Upper lobe of left lung (tissue), 6 donors: ENCODE results near the gene CSNK1G1. TPM values are rescaled to one million over a fixed set of nuclear protein-coding genes. Genes with fewer than 3 reads are reported as not detected.
A peak's percentile ranks its signal among the peaks of the same experiment; 100 is the strongest.
"Not testable (repeated sequence)": the region's sequence is repeated elsewhere in the genome, so short reads cannot be mapped to it uniquely, and the experiment has no call there.

Source experiments
- ATAC-seq, 2 donors: fragments of 200-7000 bp; cut with Tn5 transposase; one replicate each; pipeline ENCODE4 v1.9.1; 2022; ENCODE audit warnings: mild to moderate bottlenecking in 2 of 2, moderate library complexity in 2 of 2; ENCODE audit not compliant: low FRiP score in 2 of 2
- DNase-seq, 2 donors: peaks; one replicate each; pipeline ENCODE4 v3.0.0-alpha.2; 2019 to 2020
- H3K27ac ChIP-seq, 4 donors: fragments of 200-600 bp; sonication (generic); one replicate each; pipeline ENCODE4 v1.5.1; 2016 to 2019
- H3K27me3 ChIP-seq, 4 donors: fragments of 200-600 bp; sonication (generic); one replicate each; pipeline ENCODE4 v1.5.1; 2017 to 2019
- H3K36me3 ChIP-seq, 4 donors: fragments of 200-600 bp; sonication (generic); one replicate each; pipeline ENCODE4 v1.5.1; 2016 to 2019
- H3K4me1 ChIP-seq, 4 donors: fragments of 200-600 bp; sonication (generic); one replicate each; pipeline ENCODE4 v1.5.1; 2018 to 2019
- H3K4me3 ChIP-seq, 4 donors: fragments of 200-600 bp; sonication (generic); one replicate each; pipeline ENCODE4 v1.5.1; 2017 to 2019; ENCODE audit warnings: mild to moderate bottlenecking in 2 of 4, moderate library complexity in 1 of 4
- H3K9me3 ChIP-seq, 4 donors: fragments of 200-600 bp; sonication (generic); one replicate each; pipeline ENCODE4 v1.5.1; 2018 to 2019
- CTCF ChIP-seq, 6 experiments: fragments of 450-650 bp in 4 of 6; fragments of 200-600 bp in 2 of 6; sonication (generic) in 2 of 6; IDR thresholded peaks; one replicate each; pipeline ENCODE4 v1.5.1; 2016 to 2019; ENCODE audit warnings: antibody characterized with exemption in 6 of 6
- EP300 ChIP-seq, 4 donors: sonication (generic); formaldehyde crosslinking; IDR thresholded peaks; one replicate each; pipeline ENCODE4 v1.5.1; 2017; ENCODE audit warnings: antibody characterized with exemption in 4 of 4, control low read depth in 2 of 4
- POLR2A ChIP-seq, 4 donors: fragments of 450-650 bp; IDR thresholded peaks; one replicate each; pipeline ENCODE4 v1.5.1; 2016 to 2017; ENCODE audit warnings: antibody characterized with exemption in 4 of 4, mild to moderate bottlenecking in 2 of 4
- POLR2AphosphoS5 ChIP-seq, 2 donors: sonication (generic); formaldehyde crosslinking; IDR thresholded peaks; one replicate each; pipeline ENCODE4 v1.5.1; 2017; ENCODE audit warnings: antibody characterized with exemption in 2 of 2
- WGBS, 2 donors: methylation state at CpG; one replicate each; pipeline ENCODE4 v1.1.5; 2017 to 2018; 5-methylcytosine and 5-hydroxymethylcytosine counted together
- total RNA-seq, 6 donors: library from RNA; depleted of rRNA in 4 of 6; stranded (reverse); fragments of >200 nt in 4 of 6; gene quantifications; one replicate each; pipeline versions ENCODE4 v1.1.0 to v1.2.1, GENCODE V29; 2016 to 2021
- donor health status: DM: no; HTN: no; CAD: no; lungs with moderate emphysema.
- donor health status: DM: no; HTN: yes; CAD: no; lungs with severe emphysema.

The CSNK1G1 gene
- total RNA-seq, 6 donors from 2014 or later, result 14.8 to 49.6 (median 19.6) TPM

- 68 to 85% methylated on average over 9 of the region's 9 CpGs for WGBS, 2 donors
- H3K4me3 ChIP-seq, result no peak overlapping the region
- no peak overlapping the region for H3K27ac ChIP-seq
- H3K4me1 ChIP-seq, result peaks cover 0 to 5% (median 0%) of the 10 kb centered on the region in 4 donors
- H3K36me3 ChIP-seq, result no peaks in the 10 kb centered on the region
- TF ChIP-seq POLR2A (IDR thresholded peaks at IDR 0.05) (no peak), EP300 (IDR thresholded peaks at IDR 0.05) (no peak)
- ATAC-seq (no peak), DNase-seq (peak in 1 of 2 donors; percentile 24)
- H3K9me3 ChIP-seq, result no peaks in the 10 kb centered on the region
- H3K27me3 ChIP-seq, result no peaks in the 10 kb centered on the region
Measured at GRCh38 chr15:64333986-64334929, 21.7 kb downstream of the CSNK1G1 start.

GRCh38 chr15:64333516-64333915 is 22.5 kb downstream of the CSNK1G1 start:
- H3K4me3 ChIP-seq, result no peak overlapping the region
- 84 to 93% methylated on average over 2 of the region's 2 CpGs for WGBS, 2 donors
- DNase-seq, result no peak
- TF ChIP-seq CTCF (IDR thresholded peaks at IDR 0.05) (no peak), EP300 (IDR thresholded peaks at IDR 0.05) (no peak), POLR2AphosphoS5 (IDR thresholded peaks at IDR 0.05) (no peak), POLR2A (IDR thresholded peaks at IDR 0.05) (no peak)
- H3K4me1 ChIP-seq, result peaks cover 0 to 5% (median 0%) of the 10 kb centered on the region in 4 donors
- no peaks in the 10 kb centered on the region for H3K9me3 ChIP-seq
- no peak overlapping the region for H3K27ac ChIP-seq
- no peak for ATAC-seq
- no peaks in the 10 kb centered on the region for H3K36me3 ChIP-seq
- H3K27me3 ChIP-seq, result no peaks in the 10 kb centered on the region

GRCh38 chr15:64331668-64332067 is 24.3 kb downstream of the CSNK1G1 start:
- WGBS, 2 donors, result 71% methylated on average over 2 of the region's 3 CpGs; no CpG with 5 or more reads in 1 of the 2 donors
- H3K4me3 ChIP-seq, H3K4me1 ChIP-seq, H3K36me3 ChIP-seq, H3K9me3 ChIP-seq, ATAC-seq, H3K27me3 ChIP-seq, H3K27ac ChIP-seq, DNase-seq: not testable (repeated sequence)

GRCh38 chr15:64326975-64327374 is 29.0 kb downstream of the CSNK1G1 start:
- H3K27me3 ChIP-seq, H3K4me1 ChIP-seq, DNase-seq, H3K4me3 ChIP-seq, H3K27ac ChIP-seq, H3K9me3 ChIP-seq, H3K36me3 ChIP-seq, ATAC-seq: not testable (repeated sequence)
- WGBS, 2 donors, result 54% methylated on average over 10 of the region's 15 CpGs; no CpG with 5 or more reads in 1 of the 2 donors

- not testable (repeated sequence) for H3K36me3 ChIP-seq, H3K4me3 ChIP-seq, DNase-seq, ATAC-seq, H3K27ac ChIP-seq, H3K4me1 ChIP-seq, H3K9me3 ChIP-seq, H3K27me3 ChIP-seq
- WGBS, 2 donors, result 94 to 96% methylated on average over 9 to 12 of the region's 20 CpGs
Measured at GRCh38 chr15:64326458-64326857, 29.5 kb downstream of the CSNK1G1 start.

- no peak for ATAC-seq
- H3K27ac ChIP-seq, result no peak overlapping the region
- no peaks in the 10 kb centered on the region for H3K9me3 ChIP-seq
- H3K4me1 ChIP-seq, result no peaks in the 10 kb centered on the region
- H3K27me3 ChIP-seq, result no peaks in the 10 kb centered on the region
- no peaks in the 10 kb centered on the region for H3K36me3 ChIP-seq
- DNase-seq, result peak in 1 of 2 donors; percentile 23
- TF ChIP-seq POLR2A (IDR thresholded peaks at IDR 0.05) (no peak), EP300 (IDR thresholded peaks at IDR 0.05) (no peak), CTCF (IDR thresholded peaks at IDR 0.05) (no peak), POLR2AphosphoS5 (IDR thresholded peaks at IDR 0.05) (no peak)
- 95 to 98% methylated on average over 5 of the region's 5 CpGs for WGBS, 2 donors
- no peak overlapping the region for H3K4me3 ChIP-seq
Measured at GRCh38 chr15:64324165-64324877, 31.7 kb downstream of the CSNK1G1 start.
